Left renal cortex interstitium (tissue), 4 donors: ENCODE results near the gene CFAP99. TPM values are rescaled to one million over a fixed set of nuclear protein-coding genes. Genes with fewer than 3 reads are reported as not detected.

Source experiments
- DNase-seq, 4 donors: peaks; one replicate each; pipeline ENCODE4 v3.0.0-alpha.2; 2013; ENCODE audit warnings: low read depth in 4 of 4, low spot score in 2 of 4, missing footprints in 1 of 4
- polyA plus RNA-seq, 4 donors: library from polyadenylated mRNA; unstranded; fragments of 120-200 nt; gene quantifications; one replicate each; pipeline ENCODE4 v1.2.1, GENCODE V29; 2013; ENCODE audit not compliant: insufficient read length in 4 of 4

Gene CFAP99
- polyA plus RNA-seq, 4 donors = 0.35 to 1.6 (median 1.1) TPM

GRCh38 chr4:2497931-2498330, 79.2 kb downstream of the CFAP99 start:
- DNase-seq = no peak

- DNase-seq = no peak
Observed at GRCh38 chr4:2500547-2500946, 81.8 kb downstream of the CFAP99 start.

- DNase-seq = no peak
Observed at GRCh38 chr4:2501034-2501594, 82.4 kb downstream of the CFAP99 start.

- no peak for DNase-seq
Observed at GRCh38 chr4:2503809-2504208, 85.1 kb downstream of the CFAP99 start.

GRCh38 chr4:2507259-2507658, 88.5 kb downstream of the CFAP99 start:
- DNase-seq = no peak

- no peak for DNase-seq
Observed at GRCh38 chr4:2507855-2508254, 89.1 kb downstream of the CFAP99 start.

- no peak for DNase-seq
Observed at GRCh38 chr4:2510351-2511259, 91.8 kb downstream of the CFAP99 start.

- no peak for DNase-seq
Observed at GRCh38 chr4:2511645-2512131, 92.9 kb downstream of the CFAP99 start.

Other genes starting within 250 kb of the CFAP99 start
- gene HAUS3, start 176.8 kb upstream of the CFAP99 start, polyA plus RNA-seq = 10 to 100 TPM; 17.3 to 21.8 (median 19.7) TPM
- gene POLN, start 176.8 kb upstream of the CFAP99 start, polyA plus RNA-seq = 1 to 10 TPM; 1.4 to 5.4 (median 3.6) TPM
- gene MXD4, start 156.8 kb upstream of the CFAP99 start, polyA plus RNA-seq = 10 to 100 TPM; 51.4 to 80.2 (median 66.5) TPM
- gene ZFYVE28, start 310 bp upstream of the CFAP99 start, polyA plus RNA-seq = 1 to 10 TPM; 2.3 to 3.1 (median 2.7) TPM
- 10 to 100 TPM; 66.5 to 71.8 (median 70.9) TPM for gene RNF4, start 50.2 kb downstream of the CFAP99 start, polyA plus RNA-seq
- gene FAM193A, start 117.7 kb downstream of the CFAP99 start, polyA plus RNA-seq = 10 to 100 TPM; 23.6 to 33.0 (median 28.4) TPM